ENCODE measurements around the gene CDH4. TPM values are rescaled to one million over a fixed set of nuclear protein-coding genes. Genes with fewer than 3 reads are reported as not detected.

Gene CDH4
- total and polyA plus RNA-seq, 9 of the 15 experiments (the other 6 are each of a cell fraction or from before 2014, with no cell fraction given) = 0.04 TPM; not detected in 8

DNA sequence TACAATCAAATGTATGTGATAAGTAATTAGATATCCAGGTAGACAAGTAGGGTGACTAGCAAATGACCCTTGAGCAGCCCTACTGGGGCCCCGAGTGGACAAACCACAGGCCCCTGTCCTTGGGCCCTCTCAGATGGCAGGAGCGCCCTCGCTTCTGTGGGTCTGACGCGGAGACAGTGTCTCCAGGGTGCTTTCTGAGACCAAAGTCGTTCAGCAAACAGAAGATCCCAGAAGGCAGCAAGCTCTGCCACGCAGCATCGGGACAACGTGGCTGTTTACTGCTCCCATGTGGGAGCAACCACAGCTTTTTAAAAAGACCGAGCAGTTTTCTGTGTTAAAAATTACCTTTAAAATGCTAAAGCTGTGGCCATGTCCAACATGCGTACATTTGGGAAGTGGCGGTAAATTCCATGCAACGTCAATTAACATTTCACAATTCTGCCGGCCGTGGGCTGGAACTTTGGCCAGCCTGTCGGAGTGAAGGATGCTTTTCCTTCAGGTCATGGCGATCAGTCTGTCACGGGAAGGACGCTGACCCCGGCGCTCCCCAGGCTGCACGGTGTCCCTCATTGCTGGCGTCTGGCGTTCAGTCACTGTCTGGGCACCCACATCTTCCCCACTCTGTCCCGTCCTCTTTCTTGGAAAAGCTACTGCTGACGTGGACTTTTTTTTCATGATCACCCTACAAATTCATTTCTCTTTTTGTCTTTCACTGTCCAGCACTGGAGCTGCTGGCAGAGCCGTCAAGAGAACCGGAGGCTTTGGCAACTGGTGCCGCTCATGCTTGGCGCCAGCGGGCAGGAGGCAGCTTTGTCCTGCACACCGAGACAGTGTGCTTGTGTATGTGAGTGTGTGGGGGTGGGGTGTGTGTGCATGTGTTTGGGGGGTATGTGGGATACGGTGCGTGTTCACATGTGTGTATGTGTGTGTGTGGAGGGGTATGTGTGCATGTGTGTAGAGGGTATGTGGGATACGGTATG lies 293.1 kb downstream of the CDH4 start:
- no TSS peak for BruUV-seq (replicated peaks)
- FAIRE-seq = no peak
- 9% methylated on average over 34 of the region's 35 CpGs for WGBS (ENCODE audit: insufficient coverage, low coverage, missing lambda C conversion rate)
- H3K9ac ChIP-seq (ENCODE audit: insufficient read depth in 1 of 2, low read depth in 2 of 2, low read length in 2 of 2) = no peak overlapping the region
- H4K20me1 ChIP-seq (replicated peaks; ENCODE audit: control insufficient read depth, insufficient read depth, low read length) = 0 out of 2 replicates have a peak, but pooled peaks cover 3% of the 10 kb centered on the region
- H3K27me3 ChIP-seq (ENCODE audit: control insufficient read depth in 2 of 2, insufficient read depth in 2 of 2, low read length in 2 of 2) = peaks cover 30 to 76% of the 10 kb centered on the region in 2 experiments
- ATAC-seq = no peak
- no peaks in the 10 kb centered on the region for H3K79me2 ChIP-seq (ENCODE audit: control insufficient read depth, insufficient read depth, low read length)
- in situ Hi-C loops (cut with MboI) (no loop called here), intact Hi-C loops (cut with micrococcal nuclease) (no loop called here)
- H2AFZ ChIP-seq (ENCODE audit: low read depth, low read length) = no peak overlapping the region
- H3K9me1 ChIP-seq (ENCODE audit: control insufficient read depth, insufficient read depth, low read length) = no peaks in the 10 kb centered on the region
- POLR2A ChIA-PET = interaction anchor here (0.6 kb wide), 1 partner anchor 1808 kb away, joined by 4 read pairs; no protein-coding TSS in a partner anchor
- H3K4me2 ChIP-seq (ENCODE audit: insufficient read depth, low read length) = no peak overlapping the region
- CTCF ChIA-PET (ENCODE audit: low intra/inter-chr PET ratio) = no interaction called here
- no peaks in the 10 kb centered on the region for H3K9me3 ChIP-seq (replicated peaks; ENCODE audit: control insufficient read depth, insufficient read depth, low read depth, low read length)
- no peaks in the 10 kb centered on the region for H3K4me1 ChIP-seq (replicated peaks in 1 of 2; ENCODE audit: control insufficient read depth in 2 of 2, insufficient read depth in 2 of 2, low read length in 2 of 2)
- no peak overlapping the region for H3K27ac ChIP-seq (ENCODE audit: extremely low read depth, low read depth, low read length)
- H3K4me3 ChIP-seq = no peak overlapping the region
- no peaks in the 10 kb centered on the region for H3K36me3 ChIP-seq (ENCODE audit: control insufficient read depth, insufficient read depth, low read length)
- no peak for DNase-seq (ENCODE audit: extremely low read depth in 1 of 4, low spot score in 3 of 4)
- TF ChIP-seq ZNF41 (CRISPR knock-in tag; conservative IDR thresholded peaks at IDR 0.05) = no peak
- no peak for TF ChIP-seq MCM7 (IDR thresholded peaks at IDR 0.05)
- TF ChIP-seq CBX2 (IDR thresholded peaks at IDR 0.05; ENCODE audit: insufficient read depth, low read length, poor library complexity, severe bottlenecking) = no peak
- TF ChIP-seq, protein P1, sequence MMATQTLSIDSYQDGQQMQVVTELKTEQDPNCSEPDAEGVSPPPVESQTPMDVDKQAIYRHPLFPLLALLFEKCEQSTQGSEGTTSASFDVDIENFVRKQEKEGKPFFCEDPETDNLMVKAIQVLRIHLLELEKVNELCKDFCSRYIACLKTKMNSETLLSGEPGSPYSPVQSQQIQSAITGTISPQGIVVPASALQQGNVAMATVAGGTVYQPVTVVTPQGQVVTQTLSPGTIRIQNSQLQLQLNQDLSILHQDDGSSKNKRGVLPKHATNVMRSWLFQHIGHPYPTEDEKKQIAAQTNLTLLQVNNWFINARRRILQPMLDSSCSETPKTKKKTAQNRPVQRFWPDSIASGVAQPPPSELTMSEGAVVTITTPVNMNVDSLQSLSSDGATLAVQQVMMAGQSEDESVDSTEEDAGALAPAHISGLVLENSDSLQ (IDR thresholded peaks at IDR 0.05) = no peak
- TF ChIP-seq NFYB (IDR thresholded peaks at IDR 0.05; ENCODE audit: extremely low read depth, insufficient read length) = no peak
- TF ChIP-seq POLR2AphosphoS5 (IDR thresholded peaks at IDR 0.05; ENCODE audit: control insufficient read depth, insufficient read depth, low read depth, low read length) = no peak
- no peak for TF ChIP-seq TEAD2 (tag; IDR thresholded peaks at IDR 0.05)
- TF ChIP-seq ZNF699 (CRISPR knock-in tag; IDR thresholded peaks at IDR 0.05; ENCODE audit: insufficient replicate concordance) = no peak
- TF ChIP-seq MAZ (CRISPR knock-in tag; conservative IDR thresholded peaks at IDR 0.05 in 1 of 2, IDR thresholded peaks at IDR 0.05 in 1 of 2) = no peak
- TF ChIP-seq ZNF785 (CRISPR knock-in tag; IDR thresholded peaks at IDR 0.05) = no peak
- TF ChIP-seq ZNF140 (CRISPR knock-in tag; IDR thresholded peaks at IDR 0.05) = no peak
- TF ChIP-seq SMAD2 (IDR thresholded peaks at IDR 0.05; ENCODE audit: low read depth, low read length) = no peak
- TF ChIP-seq PHF20 (IDR thresholded peaks at IDR 0.05; ENCODE audit: partially characterized antibody) = no peak
- TF ChIP-seq ZNF347 (CRISPR knock-in tag; IDR thresholded peaks at IDR 0.05; ENCODE audit: low read depth) = no peak
- TF ChIP-seq RBM22 (IDR thresholded peaks at IDR 0.05; ENCODE audit: low read depth, low read length, poor library complexity, severe bottlenecking) = no peak
- TF ChIP-seq SPI1 (IDR thresholded peaks at IDR 0.05; ENCODE audit: borderline replicate concordance, low read depth, low read length) = no peak
- TF ChIP-seq, protein P2, sequence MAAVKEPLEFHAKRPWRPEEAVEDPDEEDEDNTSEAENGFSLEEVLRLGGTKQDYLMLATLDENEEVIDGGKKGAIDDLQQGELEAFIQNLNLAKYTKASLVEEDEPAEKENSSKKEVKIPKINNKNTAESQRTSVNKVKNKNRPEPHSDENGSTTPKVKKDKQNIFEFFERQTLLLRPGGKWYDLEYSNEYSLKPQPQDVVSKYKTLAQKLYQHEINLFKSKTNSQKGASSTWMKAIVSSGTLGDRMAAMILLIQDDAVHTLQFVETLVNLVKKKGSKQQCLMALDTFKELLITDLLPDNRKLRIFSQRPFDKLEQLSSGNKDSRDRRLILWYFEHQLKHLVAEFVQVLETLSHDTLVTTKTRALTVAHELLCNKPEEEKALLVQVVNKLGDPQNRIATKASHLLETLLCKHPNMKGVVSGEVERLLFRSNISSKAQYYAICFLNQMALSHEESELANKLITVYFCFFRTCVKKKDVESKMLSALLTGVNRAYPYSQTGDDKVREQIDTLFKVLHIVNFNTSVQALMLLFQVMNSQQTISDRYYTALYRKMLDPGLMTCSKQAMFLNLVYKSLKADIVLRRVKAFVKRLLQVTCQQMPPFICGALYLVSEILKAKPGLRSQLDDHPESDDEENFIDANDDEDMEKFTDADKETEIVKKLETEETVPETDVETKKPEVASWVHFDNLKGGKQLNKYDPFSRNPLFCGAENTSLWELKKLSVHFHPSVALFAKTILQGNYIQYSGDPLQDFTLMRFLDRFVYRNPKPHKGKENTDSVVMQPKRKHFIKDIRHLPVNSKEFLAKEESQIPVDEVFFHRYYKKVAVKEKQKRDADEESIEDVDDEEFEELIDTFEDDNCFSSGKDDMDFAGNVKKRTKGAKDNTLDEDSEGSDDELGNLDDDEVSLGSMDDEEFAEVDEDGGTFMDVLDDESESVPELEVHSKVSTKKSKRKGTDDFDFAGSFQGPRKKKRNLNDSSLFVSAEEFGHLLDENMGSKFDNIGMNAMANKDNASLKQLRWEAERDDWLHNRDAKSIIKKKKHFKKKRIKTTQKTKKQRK (IDR thresholded peaks at IDR 0.05; ENCODE audit: borderline replicate concordance, low read depth, low read length) = no peak
- TF ChIP-seq BHLHE40 (IDR thresholded peaks at IDR 0.05; ENCODE audit: low read length) = no peak
